GM21515 (cell line): ENCODE data around the gene ABHD16B.
"Not testable (repeated sequence)": the region's sequence is repeated elsewhere in the genome, so short reads cannot be mapped to it uniquely, and the experiment has no call there.

Experiments
- ATAC-seq: cut with Tn5 transposase; IDR thresholded peaks from one replicate; pipeline ENCODE4 v1.9.1; 2021; ENCODE audit not compliant: unreplicated experiment

Gene ABHD16B

DNA sequence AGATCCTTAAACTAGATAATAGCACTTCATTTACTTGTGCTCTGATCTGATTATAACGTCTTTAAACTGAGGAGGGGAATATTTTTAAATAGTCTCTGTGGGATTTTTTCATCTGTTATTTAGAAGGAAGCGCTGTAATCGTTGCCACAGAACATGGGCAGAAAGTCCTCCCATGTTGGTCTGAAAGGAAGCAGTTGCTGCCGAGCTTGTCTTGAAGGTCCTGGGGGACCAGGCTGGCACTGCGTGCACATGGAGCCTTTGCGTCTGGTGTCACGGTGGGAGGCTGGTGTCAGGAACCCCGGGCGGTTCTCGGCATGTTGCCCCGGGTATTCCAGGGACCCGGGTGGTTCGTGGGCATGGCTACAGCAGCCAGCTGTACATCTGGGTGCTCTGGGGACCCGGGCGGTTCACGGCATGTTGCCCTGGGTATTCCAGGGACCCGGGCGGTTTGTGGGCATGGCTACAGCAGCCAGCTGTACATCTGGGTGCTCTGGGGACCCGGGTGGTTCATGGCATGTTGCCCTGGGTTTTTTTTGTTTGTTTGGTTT is 15.3 kb downstream of the ABHD16B start:
- no peak for ATAC-seq

- no peak for ATAC-seq
Observed at GRCh38 chr20:63877755-63878470, 16.6 kb downstream of the ABHD16B start.

GRCh38 chr20:63878899-63879663 is 17.8 kb downstream of the ABHD16B start:
- ATAC-seq, result no peak

GRCh38 chr20:63880901-63881300 is 19.6 kb downstream of the ABHD16B start:
- ATAC-seq, result not testable (repeated sequence)

GRCh38 chr20:63881451-63882226 is 20.3 kb downstream of the ABHD16B start:
- no peak for ATAC-seq

GRCh38 chr20:63882257-63883200 is 21.2 kb downstream of the ABHD16B start:
- ATAC-seq, result no peak

GRCh38 chr20:63883201-63883593 is 21.9 kb downstream of the ABHD16B start:
- ATAC-seq, result no peak

- no peak for ATAC-seq
Observed at GRCh38 chr20:63884506-63885263, 23.4 kb downstream of the ABHD16B start.

GRCh38 chr20:63885264-63886053 is 24.2 kb downstream of the ABHD16B start:
- no peak for ATAC-seq

DNA sequence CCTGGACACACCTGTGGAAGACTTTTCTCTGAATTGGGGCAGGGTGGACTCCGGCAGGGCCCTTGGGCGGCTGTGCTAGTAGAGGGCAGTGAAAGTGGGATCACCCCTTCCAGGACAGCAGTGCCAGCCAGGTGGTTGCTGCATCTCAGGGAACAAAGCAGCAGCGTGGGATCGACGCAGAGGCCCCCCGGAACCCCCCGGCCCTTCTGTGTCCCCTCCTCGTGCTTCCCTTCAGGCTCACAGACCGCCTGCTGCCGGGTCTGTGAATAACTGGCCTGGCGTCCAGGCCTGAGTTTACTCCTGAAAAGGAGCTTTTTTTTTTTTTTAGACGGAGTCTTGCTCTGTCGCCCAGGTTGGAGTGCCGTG is 24.7 kb downstream of the ABHD16B start:
- no peak for ATAC-seq

DNA sequence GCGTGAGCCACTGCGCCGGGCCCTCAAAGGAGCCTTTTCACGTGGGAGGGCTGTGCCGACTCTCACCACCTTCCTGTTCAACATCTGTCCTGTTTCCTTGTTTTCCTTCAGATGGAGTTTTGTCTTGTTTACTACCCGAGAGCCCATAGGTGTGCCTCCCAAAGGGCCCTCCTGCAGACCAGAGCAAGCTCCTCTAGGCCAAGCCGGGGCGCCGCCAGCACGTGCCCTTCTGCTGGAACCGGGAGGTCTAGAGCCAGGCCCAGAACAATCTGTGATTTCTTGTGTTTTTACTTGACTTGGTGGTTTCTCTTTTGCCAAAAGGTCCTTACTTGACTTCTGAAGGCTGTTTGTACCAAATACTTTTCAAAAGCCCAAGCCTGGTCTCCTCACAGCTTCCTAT is 25.6 kb downstream of the ABHD16B start:
- no peak for ATAC-seq

DNA sequence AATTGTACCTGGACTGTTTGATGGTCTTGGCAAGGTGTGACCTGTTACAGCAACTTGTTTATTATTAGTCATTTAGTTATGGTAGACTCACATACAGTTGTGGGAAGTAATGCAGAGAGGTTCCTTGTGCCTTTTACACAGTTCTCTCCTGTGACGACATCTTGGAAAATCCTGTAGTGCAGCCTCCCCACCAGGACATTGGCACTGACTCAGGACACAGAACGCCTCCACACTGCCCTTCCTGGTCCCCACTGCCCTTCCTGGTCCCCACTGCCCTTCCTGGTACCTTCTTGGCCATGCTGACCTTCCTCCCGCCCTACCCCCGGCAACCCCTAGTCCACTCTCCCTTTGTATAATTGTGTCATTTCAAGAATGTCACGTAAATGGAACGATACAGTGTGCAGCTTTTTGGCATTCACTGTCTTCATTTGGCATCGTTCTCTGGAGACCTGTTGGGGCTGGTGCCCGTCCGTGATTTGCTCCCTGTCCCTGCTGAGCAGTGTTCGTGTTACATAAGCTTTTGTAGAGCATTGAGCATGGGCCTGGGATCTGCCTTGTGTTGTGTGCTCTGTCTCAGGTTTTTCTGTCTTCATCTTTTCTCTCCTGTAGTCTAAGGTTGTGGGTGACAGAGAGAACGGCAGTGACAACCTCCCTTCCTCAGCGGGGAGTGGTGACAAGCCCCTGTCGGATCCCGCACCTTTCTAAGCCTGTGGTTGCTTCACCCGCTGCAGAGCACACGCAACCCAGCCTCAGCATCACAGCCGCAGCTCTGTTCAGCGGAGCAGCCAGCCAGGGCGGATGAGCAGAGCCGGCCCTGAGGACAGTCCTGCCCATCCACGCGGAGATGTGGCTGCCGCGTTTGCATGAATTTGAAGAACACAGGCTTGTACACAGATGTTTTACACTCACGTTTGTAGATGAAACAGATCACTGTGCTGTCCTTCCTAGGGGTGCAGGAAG is 28.2 kb downstream of the ABHD16B start:
- no peak for ATAC-seq

- no peak for ATAC-seq
Observed at GRCh38 chr20:63890201-63890576, 28.9 kb downstream of the ABHD16B start.

DNA sequence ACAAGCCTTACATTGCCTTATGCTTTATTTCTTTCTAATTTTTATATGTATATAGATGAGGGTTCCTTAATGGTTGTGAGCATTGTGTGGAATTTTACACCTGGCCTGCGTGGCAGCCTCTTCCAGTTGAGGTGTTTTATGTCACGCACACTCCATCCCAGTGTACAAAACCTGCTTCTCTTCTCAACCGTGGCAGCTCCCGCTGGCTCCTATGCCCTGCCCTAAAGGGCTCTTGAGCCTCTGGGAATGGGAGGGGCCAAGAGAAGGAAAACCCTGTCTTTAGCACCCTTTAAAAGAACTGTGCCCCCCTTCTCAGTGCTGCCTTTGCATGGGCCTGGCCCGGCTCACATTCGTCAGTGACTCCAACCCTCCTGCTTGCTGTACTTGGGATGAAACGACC is 29.3 kb downstream of the ABHD16B start:
- ATAC-seq, result no peak

DNA sequence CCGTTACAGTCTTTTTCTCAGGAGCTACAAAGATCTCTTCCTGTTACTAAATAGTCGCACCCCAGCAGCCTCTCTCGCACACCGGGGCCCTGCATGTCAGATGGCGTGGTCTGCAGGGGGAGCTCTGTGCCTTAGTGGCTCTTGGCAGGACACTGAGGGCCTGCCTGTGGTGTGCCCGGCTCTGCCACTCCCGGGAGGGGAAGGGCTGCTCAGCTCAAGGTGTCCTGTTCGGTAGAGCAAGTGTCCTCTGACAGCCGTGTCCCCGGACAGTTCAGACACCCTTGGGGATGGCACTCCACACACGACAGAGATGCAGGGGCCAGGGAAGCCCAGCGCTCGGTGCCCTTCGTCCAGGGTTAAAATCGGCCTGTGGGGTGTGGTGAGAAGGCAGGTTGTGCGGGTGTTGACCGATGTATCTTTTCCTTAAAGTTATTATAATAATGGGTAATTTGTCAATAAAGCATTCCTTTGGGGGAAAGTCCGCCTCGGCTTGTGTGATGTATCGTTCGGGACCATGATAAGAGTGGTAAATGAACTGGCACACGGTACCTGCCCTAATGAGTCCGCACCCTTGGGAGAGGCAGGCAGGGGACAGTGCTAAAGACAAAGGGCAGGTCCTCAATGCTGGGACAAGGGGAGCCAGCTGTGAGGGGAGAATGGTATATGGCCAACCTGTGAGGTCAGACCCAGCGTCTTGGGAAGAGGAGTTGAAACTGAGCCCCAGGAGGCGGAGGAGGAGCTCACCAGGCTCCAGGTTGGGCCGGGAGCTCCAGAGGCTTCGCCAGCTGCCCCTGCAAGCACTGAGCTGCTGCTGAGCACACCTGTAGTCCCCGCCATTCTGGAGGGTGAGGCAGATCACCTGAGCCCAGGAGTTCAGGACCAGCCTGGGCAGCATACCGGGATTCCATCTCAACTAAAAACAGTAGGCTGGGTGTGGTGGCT is 30.0 kb downstream of the ABHD16B start:
- no peak for ATAC-seq

DNA sequence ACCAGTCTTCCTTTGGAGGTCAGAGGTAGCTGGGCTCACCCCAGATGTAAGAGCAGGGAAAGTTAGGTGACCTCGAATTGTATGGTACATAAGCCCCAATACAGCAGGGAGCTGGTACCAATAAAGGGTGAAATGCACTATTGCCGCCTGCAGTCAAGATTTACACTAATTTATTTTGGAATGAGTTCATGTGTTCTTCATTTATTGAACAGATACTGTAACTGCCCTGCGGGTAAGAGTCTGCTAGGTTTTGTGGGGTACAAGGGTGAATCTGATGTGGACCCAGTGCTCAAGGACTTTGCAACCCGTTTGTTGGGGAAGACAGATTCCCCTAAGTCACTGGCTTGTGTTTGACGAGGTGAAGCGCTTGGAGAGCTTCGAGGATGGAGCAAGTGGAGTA is 31.1 kb downstream of the ABHD16B start:
- ATAC-seq, result no peak

DNA sequence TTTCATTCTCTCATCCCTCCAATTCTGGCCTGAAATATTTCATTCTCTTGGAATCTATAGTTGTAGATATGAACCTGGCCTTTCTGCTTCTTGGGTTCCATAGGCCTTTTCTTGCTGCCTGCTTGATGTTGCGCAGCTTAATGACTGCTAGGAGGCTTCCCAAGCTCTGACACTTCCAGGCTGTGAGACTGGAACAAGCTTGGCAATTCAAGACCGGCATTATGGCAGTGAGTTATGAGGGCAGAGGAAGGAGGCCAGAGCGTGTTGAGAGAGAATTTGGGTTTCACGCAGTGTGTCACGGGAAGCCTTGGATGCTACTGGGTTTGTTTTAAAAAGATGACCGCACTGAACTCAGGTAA is 32.7 kb downstream of the ABHD16B start:
- no peak for ATAC-seq
